ENCODE data around the gene MID2. TPM values are rescaled to one million over a fixed set of nuclear protein-coding genes. Genes with fewer than 3 reads are reported as not detected.
"Not testable (repeated sequence)": the region's sequence is repeated elsewhere in the genome, so short reads cannot be mapped to it uniquely, and the experiment has no call there.

Gene MID2
- 2.0 and 3.9 TPM in 2 replicates for total RNA-seq (2014; rRNA removed; shearing (Covaris generic))

- no peaks in the 10 kb centered on the region for H3K4me1 ChIP-seq
- peak within 1 kb of the TSS; percentile 59 for H3K4me3 ChIP-seq
- no peak within 1 kb of the TSS for H3K27ac ChIP-seq
- no peaks in the 10 kb centered on the region for H3K36me3 ChIP-seq
- no peaks in the 10 kb centered on the region for H3K27me3 ChIP-seq
- DNase-seq, result peak; percentile 25 to 42
- no peaks in the 10 kb centered on the region for H3K9me3 ChIP-seq (replicated peaks)
These were observed at the start of gene MID2 for GRCh38 chrX:107825698-107826237. TSS of gene MID2 (plus strand) at chrX:107825866. CDS start at chrX:107826427, 561 bp downstream.

- Histone ChIP-seq H3K27ac (no peak overlapping the region), H3K36me3 (no peaks in the 10 kb centered on the region), H3K27me3 (no peaks in the 10 kb centered on the region), H3K4me1 (no peaks in the 10 kb centered on the region), H3K4me3 (peak overlapping the region; percentile 53), H3K9me3 (replicated peaks) (no peaks in the 10 kb centered on the region)
- peak; percentile 63 to 82 for DNase-seq
These were observed 48.8 kb upstream of the MID2 start for GRCh38 chrX:107776649-107777535.

GRCh38 chrX:107777536-107777832 lies 48.2 kb upstream of the MID2 start, which contains the start of gene NCBP2L:
TSS of gene NCBP2L (plus strand) at chrX:107777733. CDS start at chrX:107794221, 16,488 bp downstream.
- no peaks in the 10 kb centered on the region for H3K9me3 ChIP-seq (replicated peaks)
- no peak within 1 kb of the TSS for H3K27ac ChIP-seq
- no peaks in the 10 kb centered on the region for H3K27me3 ChIP-seq
- peak within 1 kb of the TSS; percentile 53 for H3K4me3 ChIP-seq
- H3K4me1 ChIP-seq, result no peaks in the 10 kb centered on the region
- no peaks in the 10 kb centered on the region for H3K36me3 ChIP-seq
- no peak for DNase-seq

GRCh38 chrX:107780525-107780924 lies 45.1 kb upstream of the MID2 start:
- Histone ChIP-seq H3K27me3 (no peaks in the 10 kb centered on the region), H3K36me3 (no peaks in the 10 kb centered on the region), H3K27ac (no peak overlapping the region), H3K4me3 (no peak overlapping the region), H3K9me3 (replicated peaks) (no peaks in the 10 kb centered on the region), H3K4me1 (no peaks in the 10 kb centered on the region)
- DNase-seq, result no peak

- H3K36me3 ChIP-seq, result no peaks in the 10 kb centered on the region
- DNase-seq, result no peak
- H3K4me1 ChIP-seq, result no peaks in the 10 kb centered on the region
- H3K27ac ChIP-seq, result no peak overlapping the region
- H3K27me3 ChIP-seq, result no peaks in the 10 kb centered on the region
- no peaks in the 10 kb centered on the region for H3K9me3 ChIP-seq (replicated peaks)
- H3K4me3 ChIP-seq, result no peak overlapping the region
These were observed 37.8 kb upstream of the MID2 start for GRCh38 chrX:107787827-107788226.

- DNase-seq, result no peak
- no peak overlapping the region for H3K27ac ChIP-seq
- H3K4me1 ChIP-seq, result no peaks in the 10 kb centered on the region
- H3K27me3 ChIP-seq, result no peaks in the 10 kb centered on the region
- no peak overlapping the region for H3K4me3 ChIP-seq
- H3K36me3 ChIP-seq, result no peaks in the 10 kb centered on the region
- H3K9me3 ChIP-seq (replicated peaks), result no peaks in the 10 kb centered on the region
These were observed 21.2 kb upstream of the MID2 start for GRCh38 chrX:107804427-107804826.

- Histone ChIP-seq H3K27me3 (no peaks in the 10 kb centered on the region), H3K4me3 (no peak overlapping the region), H3K27ac (no peak overlapping the region), H3K4me1 (no peaks in the 10 kb centered on the region), H3K9me3 (replicated peaks) (no peaks in the 10 kb centered on the region), H3K36me3 (no peaks in the 10 kb centered on the region)
- no peak for DNase-seq
These were observed 20.5 kb upstream of the MID2 start for GRCh38 chrX:107805179-107805578.

- H3K36me3 ChIP-seq; DNase-seq; H3K4me1 ChIP-seq; H3K27ac ChIP-seq; H3K27me3 ChIP-seq; H3K9me3 ChIP-seq (replicated peaks); H3K4me3 ChIP-seq: not testable (repeated sequence)
These were observed 15.6 kb upstream of the MID2 start for GRCh38 chrX:107810053-107810452.

- DNase-seq, result no peak
- H3K4me1 ChIP-seq, result no peaks in the 10 kb centered on the region
- no peaks in the 10 kb centered on the region for H3K36me3 ChIP-seq
- no peaks in the 10 kb centered on the region for H3K27me3 ChIP-seq
- no peak overlapping the region for H3K27ac ChIP-seq
- no peaks in the 10 kb centered on the region for H3K9me3 ChIP-seq (replicated peaks)
- no peak overlapping the region for H3K4me3 ChIP-seq
These were observed 6.7 kb upstream of the MID2 start for GRCh38 chrX:107818900-107819521.

- no peaks in the 10 kb centered on the region for H3K4me1 ChIP-seq
- H3K36me3 ChIP-seq, result no peaks in the 10 kb centered on the region
- no peaks in the 10 kb centered on the region for H3K9me3 ChIP-seq (replicated peaks)
- no peak for DNase-seq
- H3K27ac ChIP-seq, result no peak overlapping the region
- H3K27me3 ChIP-seq, result no peaks in the 10 kb centered on the region
- no peak overlapping the region for H3K4me3 ChIP-seq
These were observed 2.6 kb upstream of the MID2 start for GRCh38 chrX:107823042-107823441.

GRCh38 chrX:107823456-107823855 lies 2.2 kb upstream of the MID2 start:
- Histone ChIP-seq H3K27ac (no peak overlapping the region), H3K4me1 (no peaks in the 10 kb centered on the region), H3K4me3 (no peak overlapping the region), H3K36me3 (no peaks in the 10 kb centered on the region), H3K27me3 (no peaks in the 10 kb centered on the region), H3K9me3 (replicated peaks) (no peaks in the 10 kb centered on the region)
- no peak for DNase-seq

GRCh38 chrX:107826238-107827029 lies 768 bp downstream of the MID2 start:
- Histone ChIP-seq H3K9me3 (replicated peaks) (no peaks in the 10 kb centered on the region), H3K4me3 (peak overlapping the region; percentile 59), H3K36me3 (no peaks in the 10 kb centered on the region), H3K27ac (no peak overlapping the region), H3K27me3 (no peaks in the 10 kb centered on the region), H3K4me1 (no peaks in the 10 kb centered on the region)
- peak; percentile 21 to 35 for DNase-seq

- no peaks in the 10 kb centered on the region for H3K9me3 ChIP-seq (replicated peaks)
- H3K36me3 ChIP-seq, result no peaks in the 10 kb centered on the region
- peak overlapping the region; percentile 59 for H3K4me3 ChIP-seq
- H3K27ac ChIP-seq, result no peak overlapping the region
- H3K27me3 ChIP-seq, result no peaks in the 10 kb centered on the region
- DNase-seq, result peak in 1 of 2 experiments; percentile 1
- H3K4me1 ChIP-seq, result no peaks in the 10 kb centered on the region
These were observed 1.6 kb downstream of the MID2 start for GRCh38 chrX:107827030-107827831.

- Histone ChIP-seq H3K27me3 (no peaks in the 10 kb centered on the region), H3K4me3 (no peak overlapping the region), H3K27ac (no peak overlapping the region), H3K9me3 (replicated peaks) (no peaks in the 10 kb centered on the region), H3K4me1 (no peaks in the 10 kb centered on the region), H3K36me3 (no peaks in the 10 kb centered on the region)
- DNase-seq, result no peak
These were observed 2.2 kb downstream of the MID2 start for GRCh38 chrX:107827852-107828251.

Measured in SJCRH30 (cell line).